Gastrocnemius medialis (tissue), 4 donors: Measurements from ENCODE around the gene KRTAP4-9.

Experiments
- POLR2A ChIP-seq, 2 donors: fragments of 450-650 bp; IDR thresholded peaks; one replicate each; pipeline ENCODE4 v1.6.1; 2017; ENCODE audit warnings: antibody characterized with exemption in 2 of 2, mild to moderate bottlenecking in 2 of 2, moderate library complexity in 2 of 2
- TF ChIP-seq, protein P1 (sequence below), 5 experiments: fragments of 450-650 bp in 3 of 5; fragments of 200-600 bp in 2 of 5; sonication (generic) in 2 of 5; IDR thresholded peaks in 4 of 5; conservative IDR thresholded peaks in 1 of 5; 1 replicate in 4 of 5; 2 replicates in 1 of 5; pipeline ENCODE4 v1.5.1; 2016 to 2019; ENCODE audit warnings: antibody characterized with exemption in 5 of 5, mild to moderate bottlenecking in 3 of 5, moderate library complexity in 3 of 5

GRCh38 chr17:41071606-41072360 lies 33.4 kb upstream of the KRTAP4-9 start:
- TF ChIP-seq, protein P1, sequence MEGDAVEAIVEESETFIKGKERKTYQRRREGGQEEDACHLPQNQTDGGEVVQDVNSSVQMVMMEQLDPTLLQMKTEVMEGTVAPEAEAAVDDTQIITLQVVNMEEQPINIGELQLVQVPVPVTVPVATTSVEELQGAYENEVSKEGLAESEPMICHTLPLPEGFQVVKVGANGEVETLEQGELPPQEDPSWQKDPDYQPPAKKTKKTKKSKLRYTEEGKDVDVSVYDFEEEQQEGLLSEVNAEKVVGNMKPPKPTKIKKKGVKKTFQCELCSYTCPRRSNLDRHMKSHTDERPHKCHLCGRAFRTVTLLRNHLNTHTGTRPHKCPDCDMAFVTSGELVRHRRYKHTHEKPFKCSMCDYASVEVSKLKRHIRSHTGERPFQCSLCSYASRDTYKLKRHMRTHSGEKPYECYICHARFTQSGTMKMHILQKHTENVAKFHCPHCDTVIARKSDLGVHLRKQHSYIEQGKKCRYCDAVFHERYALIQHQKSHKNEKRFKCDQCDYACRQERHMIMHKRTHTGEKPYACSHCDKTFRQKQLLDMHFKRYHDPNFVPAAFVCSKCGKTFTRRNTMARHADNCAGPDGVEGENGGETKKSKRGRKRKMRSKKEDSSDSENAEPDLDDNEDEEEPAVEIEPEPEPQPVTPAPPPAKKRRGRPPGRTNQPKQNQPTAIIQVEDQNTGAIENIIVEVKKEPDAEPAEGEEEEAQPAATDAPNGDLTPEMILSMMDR (IDR thresholded peaks at IDR 0.05 in 4 of 5, conservative IDR thresholded peaks at IDR 0.05 in 1 of 5) = no peak
- no peak for TF ChIP-seq POLR2A (IDR thresholded peaks at IDR 0.05)
